OCI-LY7 (cell line): ENCODE measurements around the gene RGS17.

Experiments
- EZH2phosphoT487 ChIP-seq: fragments of 200-600 bp; sonication (generic); IDR thresholded peaks from 2 replicates; pipeline ENCODE4 v1.6.1; 2018; ENCODE audit warnings: low read depth, borderline replicate concordance, mild to moderate bottlenecking, mixed run types, antibody characterized with exemption, low read length, moderate library complexity, mixed read lengths
- TF ChIP-seq, protein P1 (sequence below): fragments of 200-600 bp; sonication (generic); conservative IDR thresholded peaks from 2 replicates; pipeline ENCODE4 v1.5.1; 2014; ENCODE audit warnings: mild to moderate bottlenecking, antibody characterized with exemption, low read length, moderate library complexity, mixed read lengths

DNA sequence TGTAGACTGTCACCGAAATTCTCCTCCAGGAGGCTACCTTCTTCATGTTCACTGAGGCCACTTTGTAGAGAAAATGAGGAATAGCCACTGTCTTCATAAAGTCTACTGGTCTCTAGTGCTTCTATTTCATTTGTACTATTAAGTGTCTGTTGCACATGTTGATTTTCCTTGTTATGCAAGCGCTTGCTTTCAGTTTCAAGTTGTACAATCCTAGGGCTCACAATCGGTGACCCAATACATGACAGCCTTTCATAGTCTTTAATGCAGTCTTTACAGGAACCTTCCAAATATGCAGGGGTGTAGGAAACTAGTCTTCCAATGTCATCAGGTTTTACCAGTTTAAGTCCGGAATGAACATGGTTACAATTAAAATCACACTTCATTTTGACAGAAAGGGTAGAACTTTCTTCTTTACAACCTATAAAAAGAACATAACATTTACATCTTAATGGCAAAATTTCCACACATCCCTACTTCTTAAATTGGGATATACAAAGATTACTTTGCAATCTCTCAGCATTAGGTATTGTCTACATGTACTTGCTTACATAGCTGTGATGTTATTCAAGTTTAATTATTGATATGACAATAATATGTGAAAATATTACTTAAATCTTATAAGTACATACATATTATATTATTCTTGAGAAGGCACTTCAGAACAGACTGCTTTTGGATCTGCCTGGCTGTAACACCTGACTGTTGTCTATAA is 155.7 kb downstream of the RGS17 start:
- TF ChIP-seq, protein P1, sequence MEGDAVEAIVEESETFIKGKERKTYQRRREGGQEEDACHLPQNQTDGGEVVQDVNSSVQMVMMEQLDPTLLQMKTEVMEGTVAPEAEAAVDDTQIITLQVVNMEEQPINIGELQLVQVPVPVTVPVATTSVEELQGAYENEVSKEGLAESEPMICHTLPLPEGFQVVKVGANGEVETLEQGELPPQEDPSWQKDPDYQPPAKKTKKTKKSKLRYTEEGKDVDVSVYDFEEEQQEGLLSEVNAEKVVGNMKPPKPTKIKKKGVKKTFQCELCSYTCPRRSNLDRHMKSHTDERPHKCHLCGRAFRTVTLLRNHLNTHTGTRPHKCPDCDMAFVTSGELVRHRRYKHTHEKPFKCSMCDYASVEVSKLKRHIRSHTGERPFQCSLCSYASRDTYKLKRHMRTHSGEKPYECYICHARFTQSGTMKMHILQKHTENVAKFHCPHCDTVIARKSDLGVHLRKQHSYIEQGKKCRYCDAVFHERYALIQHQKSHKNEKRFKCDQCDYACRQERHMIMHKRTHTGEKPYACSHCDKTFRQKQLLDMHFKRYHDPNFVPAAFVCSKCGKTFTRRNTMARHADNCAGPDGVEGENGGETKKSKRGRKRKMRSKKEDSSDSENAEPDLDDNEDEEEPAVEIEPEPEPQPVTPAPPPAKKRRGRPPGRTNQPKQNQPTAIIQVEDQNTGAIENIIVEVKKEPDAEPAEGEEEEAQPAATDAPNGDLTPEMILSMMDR, result no peak
- TF ChIP-seq EZH2phosphoT487, result no peak
